Measurements from ENCODE around the gene MVB12B. TPM values are rescaled to one million over a fixed set of nuclear protein-coding genes. Genes with fewer than 3 reads are reported as not detected.

Gene MVB12B
- total RNA-seq, 1 donor from 2014 or later: 20.2 TPM

GRCh38 chr9:126523611-126524111 is 197.0 kb downstream of the MVB12B start:
- no peak for TF ChIP-seq CTCF (IDR thresholded peaks at IDR 0.05)
- Mint-ChIP-seq H3K4me1 (ENCODE audit: unreplicated experiment) (peaks cover 22% of the 10 kb centered on the region), H3K27ac (ENCODE audit: unreplicated experiment) (no peak overlapping the region), H3K36me3 (ENCODE audit: unreplicated experiment) (no peaks in the 10 kb centered on the region), H3K4me3 (ENCODE audit: unreplicated experiment) (no peak overlapping the region), H3K27me3 (ENCODE audit: unreplicated experiment) (peaks cover 6% of the 10 kb centered on the region), H3K9me3 (ENCODE audit: unreplicated experiment) (no peaks in the 10 kb centered on the region)
- no peak for DNase-seq (ENCODE audit: extremely low spot score, unreplicated experiment)

GRCh38 chr9:126524353-126525077 is 197.9 kb downstream of the MVB12B start:
- Mint-ChIP-seq H3K36me3 (ENCODE audit: unreplicated experiment) (no peaks in the 10 kb centered on the region), H3K4me3 (ENCODE audit: unreplicated experiment) (no peak overlapping the region), H3K4me1 (ENCODE audit: unreplicated experiment) (peaks cover 26% of the 10 kb centered on the region), H3K27me3 (ENCODE audit: unreplicated experiment) (peaks cover 6% of the 10 kb centered on the region), H3K9me3 (ENCODE audit: unreplicated experiment) (no peaks in the 10 kb centered on the region), H3K27ac (ENCODE audit: unreplicated experiment) (no peak overlapping the region)
- DNase-seq (ENCODE audit: extremely low spot score, unreplicated experiment): no peak
- TF ChIP-seq CTCF (IDR thresholded peaks at IDR 0.05): no peak

- peaks cover 6% of the 10 kb centered on the region for H3K27me3 Mint-ChIP-seq (ENCODE audit: unreplicated experiment)
Measured at GRCh38 chr9:126526218-126527108, 199.8 kb downstream of the MVB12B start.

GRCh38 chr9:126527109-126527825 is 200.6 kb downstream of the MVB12B start:
- Mint-ChIP-seq H3K27ac (ENCODE audit: unreplicated experiment) (peak overlapping the region; percentile 69), H3K4me1 (ENCODE audit: unreplicated experiment) (peaks cover 45% of the 10 kb centered on the region), H3K36me3 (ENCODE audit: unreplicated experiment) (no peaks in the 10 kb centered on the region), H3K9me3 (ENCODE audit: unreplicated experiment) (no peaks in the 10 kb centered on the region), H3K27me3 (ENCODE audit: unreplicated experiment) (peaks cover 6% of the 10 kb centered on the region), H3K4me3 (ENCODE audit: unreplicated experiment) (no peak overlapping the region)
- TF ChIP-seq CTCF (IDR thresholded peaks at IDR 0.05): no peak
- DNase-seq (ENCODE audit: extremely low spot score, unreplicated experiment): no peak

More at GRCh38 chr9:126526218-126527108, 199.8 kb downstream of the MVB12B start:
- TF ChIP-seq CTCF (IDR thresholded peaks at IDR 0.05): no peak
- H3K9me3 Mint-ChIP-seq (ENCODE audit: unreplicated experiment): no peaks in the 10 kb centered on the region
- H3K4me1 Mint-ChIP-seq (ENCODE audit: unreplicated experiment): peaks cover 37% of the 10 kb centered on the region
- H3K27ac Mint-ChIP-seq (ENCODE audit: unreplicated experiment): no peak overlapping the region
- no peak overlapping the region for H3K4me3 Mint-ChIP-seq (ENCODE audit: unreplicated experiment)
- no peak for DNase-seq (ENCODE audit: extremely low spot score, unreplicated experiment)
- H3K36me3 Mint-ChIP-seq (ENCODE audit: unreplicated experiment): no peaks in the 10 kb centered on the region

Measured in osteocyte (in vitro differentiated cells).